Placental epithelial cell (primary cell): Measurements from ENCODE around the gene RNF5. TPM values are rescaled to one million over a fixed set of nuclear protein-coding genes. Genes with fewer than 3 reads are reported as not detected.

Experiments used
- small RNA-seq: library from RNA; depleted of rRNA; stranded (forward); fragments of <200 nt; gene quantifications from one replicate; pipeline ENCODE3, GENCODE V24; 2012
- total RNA-seq: library from RNA; depleted of rRNA; stranded (reverse); fragments of >200 nt; gene quantifications from 2 replicates; pipeline ENCODE4 v1.2.3, GENCODE V29; 2012

Gene RNF5
- 24.7 and 55.9 TPM in 2 replicates for total RNA-seq

GRCh38 chr6:32177788-32178546 is at the start of gene RNF5:
TSS of gene RNF5 (plus strand) at chr6:32178405. CDS start at chr6:32178512, 107 bp downstream.

GRCh38 chr6:32151863-32152768 is 26.1 kb upstream of the RNF5 start, which contains the start of gene PRRT1:
TSS of gene PRRT1 (minus strand) at chr6:32151939. CDS start at chr6:32151827, 112 bp downstream.

GRCh38 chr6:32153564-32154513 is 24.4 kb upstream of the RNF5 start, which contains the start of gene PPT2:
TSS of gene PPT2 (plus strand) at chr6:32154141. CDS start at chr6:32154595, 454 bp downstream.

GRCh38 chr6:32164295-32164694 is 13.9 kb upstream of the RNF5 start, which contains the start of gene EGFL8:
TSS of gene EGFL8 (plus strand) at chr6:32164595. CDS start at chr6:32166166, 1,571 bp downstream.

GRCh38 chr6:32175711-32176475 is 2.3 kb upstream of the RNF5 start, which contains the start of gene AGPAT1:
TSS of gene AGPAT1 (minus strand) at chr6:32176084. CDS start at chr6:32171496, 4,588 bp downstream.

DNA sequence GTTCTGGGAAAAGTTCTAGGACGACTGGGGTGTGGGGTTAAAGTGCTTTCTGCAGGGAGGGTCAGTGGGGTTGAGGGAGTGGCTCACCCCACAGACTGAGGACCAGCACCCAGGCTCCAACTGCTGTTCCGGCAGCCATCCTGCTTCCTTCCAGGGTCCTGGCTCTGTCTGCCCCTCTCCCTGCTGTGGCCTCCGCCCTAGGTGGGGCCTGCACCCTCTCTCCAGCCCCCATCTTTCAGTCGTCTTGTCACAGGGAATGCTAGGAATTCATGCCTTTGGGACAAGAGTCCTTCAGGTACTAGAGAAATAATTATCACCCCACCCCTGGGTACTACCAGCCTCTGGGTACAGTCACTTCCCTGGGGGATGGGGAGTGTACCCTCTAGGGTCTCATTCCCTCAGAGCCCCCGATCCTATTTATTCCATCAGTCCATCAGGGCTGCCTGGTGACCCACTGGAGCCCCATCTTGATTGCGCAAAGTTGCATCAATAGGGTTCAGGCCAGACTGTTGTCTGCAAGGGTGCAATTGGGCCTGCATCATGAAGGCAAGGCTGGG is 6.0 kb downstream of the RNF5 start, which contains the start of gene AGER:
Gene AGER (minus strand): TSS at position 170 of the 557 bp plus-strand sequence. CDS start 31 bp downstream, at position 139.

DNA sequence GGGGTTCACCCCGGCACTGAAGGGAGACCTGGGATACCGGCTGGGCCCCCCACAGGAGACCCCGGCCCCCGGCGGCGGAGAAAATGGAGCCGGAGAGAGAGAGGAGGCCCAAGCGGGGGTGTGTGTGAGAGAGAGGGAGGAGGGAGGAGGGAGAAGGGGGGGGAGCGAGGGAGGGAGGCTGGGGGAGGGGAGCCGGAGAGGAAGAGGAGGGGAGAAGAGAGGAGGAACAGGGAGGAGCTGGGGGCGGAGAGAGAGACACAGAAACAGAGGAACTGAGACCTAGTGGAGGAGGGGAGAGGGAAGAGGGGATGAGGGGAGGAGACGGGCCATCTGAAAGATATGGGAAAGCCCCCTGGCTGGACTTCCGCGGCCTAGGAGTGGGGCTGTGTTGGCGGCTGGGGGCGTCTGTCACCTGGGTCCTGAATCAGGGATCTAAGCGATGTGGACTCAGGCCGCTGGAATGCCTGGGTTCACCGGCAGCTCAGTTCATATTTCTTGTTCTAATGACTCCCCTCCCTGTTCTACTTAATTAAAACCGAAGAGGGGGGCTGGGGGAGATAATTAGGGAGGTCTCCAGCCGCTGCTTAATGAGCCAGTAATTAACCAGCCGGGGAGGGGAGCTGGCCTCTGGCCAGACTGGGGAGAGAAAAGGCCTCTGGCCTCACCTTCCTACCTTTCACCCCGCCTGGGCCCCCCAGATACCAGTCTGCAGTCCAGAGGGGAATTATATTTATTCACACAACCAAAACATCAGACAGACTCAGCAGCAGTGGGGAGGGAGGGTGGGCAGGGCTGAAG is 12.0 kb downstream of the RNF5 start, which contains the start of gene PBX2:
Gene PBX2 (minus strand): TSS at position 149 of the 798 bp plus-strand sequence. CDS start 287 bp downstream, outside the sequence.

GRCh38 chr6:32192608-32193039 is 14.4 kb downstream of the RNF5 start, which contains the start of gene GPSM3:
TSS of gene GPSM3 (minus strand) at chr6:32192643. CDS start at chr6:32192513, 130 bp downstream.

DNA sequence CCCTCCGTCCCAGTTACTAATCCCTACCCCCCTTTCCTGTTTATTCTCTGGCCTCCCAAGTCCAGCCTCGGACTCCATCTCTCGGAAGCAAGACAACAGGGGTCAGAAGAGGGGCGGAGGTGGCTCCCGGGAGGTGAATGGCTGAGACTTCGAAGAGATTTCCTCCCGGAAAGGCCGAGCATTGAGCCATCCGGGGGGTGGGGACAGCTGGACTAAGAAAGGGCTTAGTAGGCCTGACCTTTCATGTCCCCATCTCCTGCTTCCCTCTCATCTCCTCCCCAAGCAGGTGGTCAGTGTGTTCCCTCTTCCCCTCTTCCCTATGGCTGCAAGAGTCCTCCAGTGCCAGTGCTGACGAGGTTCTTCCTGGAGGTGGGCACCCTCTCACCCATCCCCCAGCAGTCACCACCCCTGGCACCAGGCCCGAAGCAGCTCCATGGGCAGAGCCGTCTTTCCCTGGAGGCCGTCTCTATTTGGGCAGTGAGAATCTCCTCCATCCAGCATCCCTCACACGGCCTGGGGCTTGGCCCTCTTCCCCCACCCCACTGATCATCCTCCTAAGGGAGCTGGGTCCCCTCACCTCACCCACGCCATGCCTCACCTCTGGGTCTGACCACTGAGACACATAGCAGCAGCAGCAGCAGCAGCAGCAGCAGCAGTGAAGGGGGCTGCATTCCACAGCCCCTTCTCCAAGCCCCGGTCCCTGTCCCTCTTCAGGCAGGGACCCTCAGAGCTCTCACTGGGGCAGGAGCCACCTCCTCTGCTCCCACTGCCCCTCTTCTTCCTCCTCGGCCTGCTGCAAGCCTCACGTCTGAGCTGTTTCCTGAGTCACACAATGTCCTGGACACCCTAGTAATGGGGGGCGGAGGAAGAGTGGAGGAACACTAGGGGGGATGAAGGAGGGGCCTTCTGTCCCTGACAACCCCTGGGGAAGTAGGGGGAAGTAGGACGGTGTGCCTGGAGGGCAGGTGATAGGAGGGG is 45.3 kb downstream of the RNF5 start, which contains the start of gene NOTCH4:
Gene NOTCH4 (minus strand): TSS at position 810 of the 978 bp plus-strand sequence. CDS start 139 bp downstream, at position 671.

Small RNAs within 50 kb of the gene (small RNA-seq; reads per million reads assigned to genes)
- gene AL662884.1 (not detected), gene MIR6833 (not detected)

Other genes starting within 250 kb of the RNF5 start
- gene CFB, start 232.3 kb upstream of the RNF5 start, total RNA-seq, result 0.39 TPM in 1 of 2 replicates, not detected in the other
- gene NELFE, start 219.4 kb upstream of the RNF5 start, total RNA-seq, result 82.8 and 105 TPM in 2 replicates
- 63.2 and 74.0 TPM in 2 replicates for gene SKIC2, start 219.2 kb upstream of the RNF5 start, total RNA-seq
- 23.9 and 28.6 TPM in 2 replicates for gene DXO, start 206.3 kb upstream of the RNF5 start, total RNA-seq
- gene C4A, start 196.3 kb upstream of the RNF5 start, total RNA-seq, result 2.2 and 6.3 TPM in 2 replicates
- 4.2 and 6.3 TPM in 2 replicates for gene C4B, start 163.6 kb upstream of the RNF5 start, total RNA-seq
- 0.22 TPM in 1 of 2 replicates, not detected in the other for gene CYP21A2, start 140.0 kb upstream of the RNF5 start, total RNA-seq
- gene TNXB, start 69.1 kb upstream of the RNF5 start, total RNA-seq, result 168 and 255 TPM in 2 replicates
- gene ATF6B, start 50.2 kb upstream of the RNF5 start, total RNA-seq, result 26.0 and 36.9 TPM in 2 replicates
- gene FKBPL, start 48.1 kb upstream of the RNF5 start, total RNA-seq, result 9.8 and 12.9 TPM in 2 replicates
- 0.11 and 0.79 TPM in 2 replicates for gene PRRT1, start 26.5 kb upstream of the RNF5 start, total RNA-seq
- gene PPT2, start 24.3 kb upstream of the RNF5 start, total RNA-seq, result 59.3 and 66.9 TPM in 2 replicates
- gene EGFL8, start 13.8 kb upstream of the RNF5 start, total RNA-seq, result 4.3 and 5.1 TPM in 2 replicates
- gene AGPAT1, start 2.3 kb upstream of the RNF5 start, total RNA-seq, result 34.9 and 59.9 TPM in 2 replicates
- gene AGER, start 5.8 kb downstream of the RNF5 start, total RNA-seq, result 5.7 and 5.9 TPM in 2 replicates
- 59.1 and 89.9 TPM in 2 replicates for gene PBX2, start 11.8 kb downstream of the RNF5 start, total RNA-seq
- 0.79 and 2.2 TPM in 2 replicates for gene GPSM3, start 14.2 kb downstream of the RNF5 start, total RNA-seq
- 0.98 and 3.5 TPM in 2 replicates for gene NOTCH4, start 45.7 kb downstream of the RNF5 start, total RNA-seq
- gene TSBP1, start 193.5 kb downstream of the RNF5 start, total RNA-seq, result not detected in 2 replicates
- gene BTNL2, start 228.8 kb downstream of the RNF5 start, total RNA-seq, result not detected in 2 replicates